Midbrain (tissue), 1 donor: Measurements from ENCODE around the gene MRPL30.
"Not testable (repeated sequence)": the region's sequence is repeated elsewhere in the genome, so short reads cannot be mapped to it uniquely, and the experiment has no call there.

Experiments
- DNase-seq: peaks from one replicate; lab custom pipeline; 2025; lab: John Stamatoyannopoulos, UW

Gene MRPL30

GRCh38 chr2:99180755-99181623 is at the start of gene MRPL30, which contains the start of gene MITD1:
Gene MRPL30, plus strand, starts transcription at chr2:99181184. Its CDS starts 5,020 bp downstream, at chr2:99186204.
Gene MITD1, minus strand, starts transcription at chr2:99181058. Its CDS starts 77 bp downstream, at chr2:99180981.
- peak; percentile 98 for DNase-seq

- not testable (repeated sequence) for DNase-seq
These were observed 45.9 kb upstream of the MRPL30 start for GRCh38 chr2:99135044-99135556.

GRCh38 chr2:99139003-99139402 is 42.0 kb upstream of the MRPL30 start:
- no peak for DNase-seq

GRCh38 chr2:99140056-99140859 is 40.7 kb upstream of the MRPL30 start:
- DNase-seq, result no peak

- no peak for DNase-seq
These were observed 40.2 kb upstream of the MRPL30 start for GRCh38 chr2:99140860-99141109.

- DNase-seq, result peak; percentile 94
These were observed 39.6 kb upstream of the MRPL30 start, which contains the start of gene C2orf15 for GRCh38 chr2:99141110-99142108. Gene C2orf15, plus strand, starts transcription at chr2:99141707. Its CDS starts 8,852 bp downstream, at chr2:99150559.

GRCh38 chr2:99150706-99151105 is 30.3 kb upstream of the MRPL30 start:
- no peak for DNase-seq

GRCh38 chr2:99152199-99152895 is 28.6 kb upstream of the MRPL30 start:
- no peak for DNase-seq

GRCh38 chr2:99153921-99154604 is 26.9 kb upstream of the MRPL30 start:
- DNase-seq, result no peak

GRCh38 chr2:99154643-99155536 is 26.1 kb upstream of the MRPL30 start, which contains the start of the genes LIPT1 and TSGA10:
Gene LIPT1, plus strand, starts transcription at chr2:99154967. Its CDS starts 6,991 bp downstream, at chr2:99161958.
Gene TSGA10, minus strand, starts transcription at chr2:99154942. Its CDS starts 45,503 bp downstream, at chr2:99109439.
- DNase-seq, result peak; percentile 93

- no peak for DNase-seq
These were observed 24.1 kb upstream of the MRPL30 start for GRCh38 chr2:99156891-99157290.

- no peak for DNase-seq
These were observed 22.4 kb upstream of the MRPL30 start for GRCh38 chr2:99158599-99158998.

GRCh38 chr2:99159594-99159993 is 21.4 kb upstream of the MRPL30 start:
- DNase-seq, result no peak

- no peak for DNase-seq
These were observed 14.8 kb upstream of the MRPL30 start for GRCh38 chr2:99166218-99166617.

- no peak for DNase-seq
These were observed 11.4 kb upstream of the MRPL30 start for GRCh38 chr2:99169534-99169933.

- no peak for DNase-seq
These were observed 9.4 kb upstream of the MRPL30 start for GRCh38 chr2:99171377-99172140.

GRCh38 chr2:99181624-99182000 is 628 bp downstream of the MRPL30 start:
- DNase-seq, result no peak

- DNase-seq, result no peak
These were observed 2.0 kb downstream of the MRPL30 start for GRCh38 chr2:99183025-99183424.
